Stimulated activated CD4-positive, alpha-beta T cell treated with anti-CD3 and anti-CD28 coated beads, Interleukin-1b, Interleukin-23, amount 100 ng/mL, for 24 hours (primary cell): ENCODE results near the gene TAF3.

Experiments used
- DNase-seq, 4 experiments: peaks; one replicate each; pipeline ENCODE4 v3.0.0-alpha.2; 2020; ENCODE audit warnings: low read depth in 4 of 4, low spot score in 1 of 4

TAF3 gene

GRCh38 chr10:7928536-7928935, 110.2 kb downstream of the TAF3 start:
- DNase-seq: no peak

- DNase-seq: no peak
Measured at GRCh38 chr10:7932301-7933036, 114.2 kb downstream of the TAF3 start.

GRCh38 chr10:7933262-7933661, 115.0 kb downstream of the TAF3 start:
- no peak for DNase-seq

- DNase-seq: no peak
Measured at GRCh38 chr10:7933757-7934156, 115.5 kb downstream of the TAF3 start.

GRCh38 chr10:7937315-7937945, 119.1 kb downstream of the TAF3 start:
- DNase-seq: no peak

GRCh38 chr10:7941576-7941975, 123.3 kb downstream of the TAF3 start:
- DNase-seq: no peak

GRCh38 chr10:7942316-7942715, 124.0 kb downstream of the TAF3 start:
- no peak for DNase-seq

- DNase-seq: no peak
Measured at GRCh38 chr10:7942859-7943258, 124.6 kb downstream of the TAF3 start.

GRCh38 chr10:7944215-7944480, 125.8 kb downstream of the TAF3 start:
- no peak for DNase-seq

- DNase-seq: no peak
Measured at GRCh38 chr10:7944537-7944936, 126.2 kb downstream of the TAF3 start.

- no peak for DNase-seq
Measured at GRCh38 chr10:7945034-7945433, 126.7 kb downstream of the TAF3 start.

- no peak for DNase-seq
Measured at GRCh38 chr10:7945469-7946187, 127.3 kb downstream of the TAF3 start.

GRCh38 chr10:7948371-7949000, 130.2 kb downstream of the TAF3 start:
- no peak for DNase-seq

- DNase-seq: no peak
Measured at GRCh38 chr10:7950981-7951847, 132.9 kb downstream of the TAF3 start.

GRCh38 chr10:7952266-7952665, 134.0 kb downstream of the TAF3 start:
- DNase-seq: no peak

- no peak for DNase-seq
Measured at GRCh38 chr10:7953447-7953846, 135.1 kb downstream of the TAF3 start.

- DNase-seq: no peak
Measured at GRCh38 chr10:7955446-7955845, 137.1 kb downstream of the TAF3 start.

- DNase-seq: no peak
Measured at GRCh38 chr10:7956508-7956907, 138.2 kb downstream of the TAF3 start.

- no peak for DNase-seq
Measured at GRCh38 chr10:7957591-7957990, 139.3 kb downstream of the TAF3 start.

- DNase-seq: no peak
Measured at GRCh38 chr10:7958442-7958841, 140.1 kb downstream of the TAF3 start.

GRCh38 chr10:7960108-7960507, 141.8 kb downstream of the TAF3 start:
- no peak for DNase-seq
